ENCODE data around the gene GRID1. TPM values are rescaled to one million over a fixed set of nuclear protein-coding genes. Genes with fewer than 3 reads are reported as not detected.

GRID1 gene
- total RNA-seq, 1 experiment from 2014 or later, result 0.37 TPM

- ChIA-PET CTCF (no interaction called here), POLR2A (no interaction called here)
- DNase-seq (ENCODE audit: low spot score), result no peak
- ATAC-seq, result no peak
- Mint-ChIP-seq H3K9me3 (peaks cover 2% of the 10 kb centered on the region; the same call in 1 of the 2 replicates), H3K4me1 (no peaks in the 10 kb centered on the region), H3K27ac (no peak overlapping the region), H3K36me3 (no peaks in the 10 kb centered on the region), H3K27me3 (ENCODE audit: low read depth) (no peaks in the 10 kb centered on the region), H3K4me3 (no peak overlapping the region)
- TF ChIP-seq ERG (CRISPR knock-in tag; IDR thresholded peaks at IDR 0.05) (no peak), NR1H2 (CRISPR knock-in tag; IDR thresholded peaks at IDR 0.05) (no peak), NR3C1 (CRISPR knock-in tag; conservative IDR thresholded peaks at IDR 0.05; ENCODE audit: low read depth) (no peak), NFYB (CRISPR knock-in tag; conservative IDR thresholded peaks at IDR 0.05; ENCODE audit: low read depth) (no peak), ZNF532 (CRISPR knock-in tag; IDR thresholded peaks at IDR 0.05; ENCODE audit: borderline replicate concordance) (no peak), FOXJ3 (CRISPR knock-in tag; IDR thresholded peaks at IDR 0.05; ENCODE audit: borderline replicate concordance) (no peak), JUN (CRISPR knock-in tag; IDR thresholded peaks at IDR 0.05) (no peak), ZMAT4 (CRISPR knock-in tag; IDR thresholded peaks at IDR 0.05) (no peak), SOX15 (CRISPR knock-in tag; IDR thresholded peaks at IDR 0.05) (no peak), ATF1 (CRISPR knock-in tag; IDR thresholded peaks at IDR 0.05) (no peak), GRHL2 (CRISPR knock-in tag; IDR thresholded peaks at IDR 0.05; ENCODE audit: insufficient replicate concordance, severe bottlenecking) (no peak), FOXP1 (CRISPR knock-in tag; IDR thresholded peaks at IDR 0.05; ENCODE audit: borderline replicate concordance) (no peak), GABPB1 (CRISPR knock-in tag; IDR thresholded peaks at IDR 0.05) (no peak), NR2C2 (CRISPR knock-in tag; IDR thresholded peaks at IDR 0.05) (no peak), USF2 (CRISPR knock-in tag; IDR thresholded peaks at IDR 0.05) (no peak)
- TF ChIP-seq, protein P1, sequence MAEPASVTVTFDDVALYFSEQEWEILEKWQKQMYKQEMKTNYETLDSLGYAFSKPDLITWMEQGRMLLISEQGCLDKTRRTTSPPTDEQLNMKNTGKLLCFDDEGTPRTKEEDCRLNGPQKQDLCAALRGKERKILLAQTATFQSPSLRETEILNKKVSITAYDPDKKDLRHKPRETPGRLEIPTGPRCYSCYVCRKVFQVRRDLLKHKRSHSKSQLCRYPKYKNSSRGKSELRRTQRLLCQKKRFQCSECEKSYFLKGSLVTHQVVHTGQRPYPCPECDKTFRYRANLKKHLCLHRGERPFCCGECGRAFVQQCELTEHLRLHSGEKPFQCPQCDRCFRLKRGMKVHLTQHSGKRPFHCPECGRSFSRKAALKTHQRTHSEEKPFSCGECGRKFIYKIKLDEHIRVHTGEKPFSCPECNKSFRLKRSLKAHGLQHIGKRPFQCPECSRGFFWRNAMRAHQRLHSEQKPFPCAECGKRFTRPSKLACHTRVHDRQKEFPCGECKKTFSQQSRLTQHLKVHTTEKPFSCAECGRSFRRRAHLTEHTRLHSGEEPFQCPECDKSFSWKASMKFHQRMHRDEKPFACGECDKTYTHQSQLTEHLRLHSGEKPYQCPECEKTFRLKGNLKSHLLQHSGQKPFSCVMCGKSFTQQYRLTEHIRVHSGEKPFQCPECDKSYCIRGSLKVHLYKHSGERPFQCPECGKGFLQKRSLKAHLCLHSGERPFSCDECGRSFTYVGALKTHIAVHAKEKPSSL (CRISPR knock-in tag; conservative IDR thresholded peaks at IDR 0.05), result no peak
- TF ChIP-seq, protein P2, sequence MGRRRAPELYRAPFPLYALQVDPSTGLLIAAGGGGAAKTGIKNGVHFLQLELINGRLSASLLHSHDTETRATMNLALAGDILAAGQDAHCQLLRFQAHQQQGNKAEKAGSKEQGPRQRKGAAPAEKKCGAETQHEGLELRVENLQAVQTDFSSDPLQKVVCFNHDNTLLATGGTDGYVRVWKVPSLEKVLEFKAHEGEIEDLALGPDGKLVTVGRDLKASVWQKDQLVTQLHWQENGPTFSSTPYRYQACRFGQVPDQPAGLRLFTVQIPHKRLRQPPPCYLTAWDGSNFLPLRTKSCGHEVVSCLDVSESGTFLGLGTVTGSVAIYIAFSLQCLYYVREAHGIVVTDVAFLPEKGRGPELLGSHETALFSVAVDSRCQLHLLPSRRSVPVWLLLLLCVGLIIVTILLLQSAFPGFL (CRISPR knock-in tag; IDR thresholded peaks at IDR 0.05; ENCODE audit: borderline replicate concordance), result no peak
- TF ChIP-seq, protein P3, sequence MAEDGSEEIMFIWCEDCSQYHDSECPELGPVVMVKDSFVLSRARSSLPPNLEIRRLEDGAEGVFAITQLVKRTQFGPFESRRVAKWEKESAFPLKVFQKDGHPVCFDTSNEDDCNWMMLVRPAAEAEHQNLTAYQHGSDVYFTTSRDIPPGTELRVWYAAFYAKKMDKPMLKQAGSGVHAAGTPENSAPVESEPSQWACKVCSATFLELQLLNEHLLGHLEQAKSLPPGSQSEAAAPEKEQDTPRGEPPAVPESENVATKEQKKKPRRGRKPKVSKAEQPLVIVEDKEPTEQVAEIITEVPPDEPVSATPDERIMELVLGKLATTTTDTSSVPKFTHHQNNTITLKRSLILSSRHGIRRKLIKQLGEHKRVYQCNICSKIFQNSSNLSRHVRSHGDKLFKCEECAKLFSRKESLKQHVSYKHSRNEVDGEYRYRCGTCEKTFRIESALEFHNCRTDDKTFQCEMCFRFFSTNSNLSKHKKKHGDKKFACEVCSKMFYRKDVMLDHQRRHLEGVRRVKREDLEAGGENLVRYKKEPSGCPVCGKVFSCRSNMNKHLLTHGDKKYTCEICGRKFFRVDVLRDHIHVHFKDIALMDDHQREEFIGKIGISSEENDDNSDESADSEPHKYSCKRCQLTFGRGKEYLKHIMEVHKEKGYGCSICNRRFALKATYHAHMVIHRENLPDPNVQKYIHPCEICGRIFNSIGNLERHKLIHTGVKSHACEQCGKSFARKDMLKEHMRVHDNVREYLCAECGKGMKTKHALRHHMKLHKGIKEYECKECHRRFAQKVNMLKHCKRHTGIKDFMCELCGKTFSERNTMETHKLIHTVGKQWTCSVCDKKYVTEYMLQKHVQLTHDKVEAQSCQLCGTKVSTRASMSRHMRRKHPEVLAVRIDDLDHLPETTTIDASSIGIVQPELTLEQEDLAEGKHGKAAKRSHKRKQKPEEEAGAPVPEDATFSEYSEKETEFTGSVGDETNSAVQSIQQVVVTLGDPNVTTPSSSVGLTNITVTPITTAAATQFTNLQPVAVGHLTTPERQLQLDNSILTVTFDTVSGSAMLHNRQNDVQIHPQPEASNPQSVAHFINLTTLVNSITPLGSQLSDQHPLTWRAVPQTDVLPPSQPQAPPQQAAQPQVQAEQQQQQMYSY (CRISPR knock-in tag; IDR thresholded peaks at IDR 0.05), result no peak
- TF ChIP-seq, protein P4, sequence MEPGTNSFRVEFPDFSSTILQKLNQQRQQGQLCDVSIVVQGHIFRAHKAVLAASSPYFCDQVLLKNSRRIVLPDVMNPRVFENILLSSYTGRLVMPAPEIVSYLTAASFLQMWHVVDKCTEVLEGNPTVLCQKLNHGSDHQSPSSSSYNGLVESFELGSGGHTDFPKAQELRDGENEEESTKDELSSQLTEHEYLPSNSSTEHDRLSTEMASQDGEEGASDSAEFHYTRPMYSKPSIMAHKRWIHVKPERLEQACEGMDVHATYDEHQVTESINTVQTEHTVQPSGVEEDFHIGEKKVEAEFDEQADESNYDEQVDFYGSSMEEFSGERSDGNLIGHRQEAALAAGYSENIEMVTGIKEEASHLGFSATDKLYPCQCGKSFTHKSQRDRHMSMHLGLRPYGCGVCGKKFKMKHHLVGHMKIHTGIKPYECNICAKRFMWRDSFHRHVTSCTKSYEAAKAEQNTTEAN (CRISPR knock-in tag; IDR thresholded peaks at IDR 0.05), result no peak
- TF ChIP-seq, protein P5, sequence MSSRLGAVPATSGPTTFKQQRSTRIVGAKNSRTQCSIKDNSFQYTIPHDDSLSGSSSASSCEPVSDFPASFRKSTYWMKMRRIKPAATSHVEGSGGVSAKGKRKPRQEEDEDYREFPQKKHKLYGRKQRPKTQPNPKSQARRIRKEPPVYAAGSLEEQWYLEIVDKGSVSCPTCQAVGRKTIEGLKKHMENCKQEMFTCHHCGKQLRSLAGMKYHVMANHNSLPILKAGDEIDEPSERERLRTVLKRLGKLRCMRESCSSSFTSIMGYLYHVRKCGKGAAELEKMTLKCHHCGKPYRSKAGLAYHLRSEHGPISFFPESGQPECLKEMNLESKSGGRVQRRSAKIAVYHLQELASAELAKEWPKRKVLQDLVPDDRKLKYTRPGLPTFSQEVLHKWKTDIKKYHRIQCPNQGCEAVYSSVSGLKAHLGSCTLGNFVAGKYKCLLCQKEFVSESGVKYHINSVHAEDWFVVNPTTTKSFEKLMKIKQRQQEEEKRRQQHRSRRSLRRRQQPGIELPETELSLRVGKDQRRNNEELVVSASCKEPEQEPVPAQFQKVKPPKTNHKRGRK (CRISPR knock-in tag; IDR thresholded peaks at IDR 0.05; ENCODE audit: borderline replicate concordance), result no peak
These were observed 709.0 kb downstream of the GRID1 start for GRCh38 chr10:85657476-85658113.

Measured in WTC11 (cell line).